ENCODE data around the gene IRX2.
A peak's percentile ranks its signal among the peaks of the same experiment; 100 is the strongest.

IRX2 gene

GRCh38 chr5:2750758-2751464 is 566 bp downstream of the IRX2 start:
- peaks cover 12% of the 10 kb centered on the region for H3K36me3 Mint-ChIP-seq
- no peak overlapping the region for H3K27ac Mint-ChIP-seq
- no peaks in the 10 kb centered on the region for H3K4me1 Mint-ChIP-seq
- no peak overlapping the region for H3K4me3 Mint-ChIP-seq
- no peak for DNase-seq
- peaks cover 7% of the 10 kb centered on the region for H3K9me3 Mint-ChIP-seq
- CTCF ChIA-PET = no interaction called here
- H3K27me3 Mint-ChIP-seq = peaks cover 79% of the 10 kb centered on the region

DNA sequence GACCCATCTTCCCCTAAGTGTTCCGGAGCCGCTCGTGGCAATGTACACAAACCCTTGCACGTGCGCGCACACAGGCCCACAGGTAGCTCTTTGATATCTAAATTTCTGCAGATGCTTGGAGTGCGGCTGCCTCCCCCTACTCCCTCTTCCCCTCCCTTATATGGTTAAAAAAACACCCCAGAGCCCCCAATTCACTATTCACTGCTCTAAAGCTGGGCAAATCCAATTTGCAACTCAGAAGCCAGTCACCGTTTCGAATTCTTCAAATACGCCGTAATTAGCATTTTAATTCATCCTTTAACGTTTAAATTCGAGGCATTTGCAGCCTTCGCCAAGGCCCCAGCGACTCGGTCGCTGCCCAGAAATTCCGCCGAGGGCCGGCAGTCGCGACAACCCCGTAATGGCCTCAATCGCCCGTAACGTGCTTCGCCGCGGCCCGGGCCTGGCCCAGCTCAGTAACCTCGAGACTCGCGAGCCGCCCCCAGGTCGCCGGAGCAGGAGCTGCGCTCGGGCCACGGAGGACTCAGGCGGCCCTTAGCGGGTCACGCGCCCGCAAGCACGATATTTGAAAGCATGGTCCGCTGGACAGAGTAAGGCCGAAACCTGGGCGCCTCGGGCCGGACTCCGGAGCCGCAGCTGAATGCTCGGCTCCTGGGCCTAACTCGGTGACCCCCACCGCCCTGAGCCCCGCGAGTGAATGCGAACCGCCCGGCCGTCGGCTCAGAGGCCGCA is 1.3 kb downstream of the IRX2 start:
- H3K4me3 Mint-ChIP-seq = peak overlapping the region; percentile 52
- H3K27me3 Mint-ChIP-seq = peaks cover 74% of the 10 kb centered on the region
- no peaks in the 10 kb centered on the region for H3K4me1 Mint-ChIP-seq
- H3K36me3 Mint-ChIP-seq = peaks cover 12% of the 10 kb centered on the region
- CTCF ChIA-PET = no interaction called here
- DNase-seq = no peak
- H3K27ac Mint-ChIP-seq = peak overlapping the region; percentile 73
- peaks cover 7% of the 10 kb centered on the region for H3K9me3 Mint-ChIP-seq

DNA sequence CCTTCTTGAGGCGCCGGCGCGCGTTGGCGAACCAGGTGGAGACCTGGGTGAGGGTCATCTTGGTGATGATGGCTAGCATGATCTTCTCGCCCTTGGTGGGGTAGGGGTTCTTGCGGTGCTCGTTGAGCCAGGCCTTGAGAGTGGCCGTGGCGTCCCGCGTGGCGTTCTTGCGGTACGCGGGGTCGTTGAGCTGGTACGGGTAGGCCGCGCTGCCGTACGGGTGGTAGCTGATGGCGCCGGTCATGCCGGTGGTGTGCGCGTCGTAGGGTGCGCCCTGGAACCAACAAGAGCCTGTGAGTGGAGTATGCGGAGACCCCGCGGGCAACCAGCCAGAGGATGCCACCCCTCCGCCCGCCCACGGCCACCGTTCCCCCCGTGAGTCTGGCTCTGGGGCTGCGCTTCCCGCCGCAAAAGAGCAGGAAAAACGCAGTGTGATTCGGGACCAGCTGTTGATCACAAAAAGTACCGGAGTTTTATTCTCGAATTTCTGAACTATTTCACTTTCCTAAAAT is 1.9 kb downstream of the IRX2 start:
- peaks cover 73% of the 10 kb centered on the region for H3K27me3 Mint-ChIP-seq
- CTCF ChIA-PET = no interaction called here
- peak overlapping the region; percentile 73 for H3K27ac Mint-ChIP-seq
- DNase-seq = no peak
- H3K9me3 Mint-ChIP-seq = peaks cover 7% of the 10 kb centered on the region
- H3K4me1 Mint-ChIP-seq = no peaks in the 10 kb centered on the region
- H3K4me3 Mint-ChIP-seq = peak overlapping the region; percentile 52
- peaks cover 12% of the 10 kb centered on the region for H3K36me3 Mint-ChIP-seq

GRCh38 chr5:2748861-2749513 is 2.5 kb downstream of the IRX2 start:
- Mint-ChIP-seq H3K9me3 (peaks cover 7% of the 10 kb centered on the region), H3K36me3 (peaks cover 9% of the 10 kb centered on the region), H3K4me3 (peak overlapping the region; percentile 31), H3K27ac (peak overlapping the region; percentile 37), H3K4me1 (no peaks in the 10 kb centered on the region), H3K27me3 (peaks cover 73% of the 10 kb centered on the region)
- CTCF ChIA-PET = interaction anchor here (0.6 kb wide), 1 partner anchor 854 kb away, joined by 3 read pairs; no protein-coding TSS in a partner anchor
- no peak for DNase-seq

GRCh38 chr5:2748179-2748860 is 3.2 kb downstream of the IRX2 start:
- CTCF ChIA-PET = interaction anchor here (0.6 kb wide), 1 partner anchor 854 kb away, joined by 3 read pairs; no protein-coding TSS in a partner anchor
- Mint-ChIP-seq H3K36me3 (peaks cover 9% of the 10 kb centered on the region), H3K4me1 (no peaks in the 10 kb centered on the region), H3K4me3 (no peak overlapping the region), H3K27me3 (peaks cover 73% of the 10 kb centered on the region), H3K27ac (no peak overlapping the region), H3K9me3 (peaks cover 7% of the 10 kb centered on the region)
- DNase-seq = no peak

DNA sequence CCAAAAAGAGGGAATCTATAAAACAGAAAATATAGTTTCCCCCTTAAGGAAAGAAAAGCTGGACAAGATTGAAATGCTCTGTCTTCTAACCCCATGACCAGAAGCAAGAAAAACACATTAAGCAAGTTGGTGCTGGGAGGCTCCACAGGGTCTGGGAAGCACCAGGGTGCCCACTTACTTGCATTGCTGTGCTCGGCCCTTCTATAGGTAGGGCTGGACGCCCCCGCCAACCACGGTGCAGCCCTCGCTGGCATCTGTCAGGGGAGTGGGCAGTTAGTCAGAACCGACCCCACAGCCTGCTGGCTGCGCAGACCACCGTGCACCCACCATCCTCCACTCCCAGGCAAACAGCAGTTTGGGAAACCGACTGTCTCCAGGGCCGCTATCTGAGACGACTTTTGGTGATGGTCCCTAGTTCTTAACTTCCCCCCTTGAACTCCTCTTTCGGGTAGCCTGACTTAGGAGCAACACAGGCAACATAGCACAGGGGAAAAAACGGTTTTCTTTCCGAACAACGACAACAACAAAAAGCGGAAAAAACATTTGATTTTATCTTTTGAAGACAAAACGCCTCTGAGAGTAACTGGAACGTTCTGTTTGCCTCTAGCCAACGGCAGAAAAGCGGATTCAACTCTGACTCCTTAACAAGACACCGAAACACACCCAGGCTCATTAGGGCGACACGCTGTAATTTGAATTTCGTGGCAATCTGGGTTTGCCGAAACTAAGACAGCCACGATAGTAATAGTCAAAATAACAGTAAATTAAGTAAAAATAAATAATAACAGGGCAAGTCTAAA is 3.9 kb downstream of the IRX2 start:
- Mint-ChIP-seq H3K4me3 (no peak overlapping the region), H3K9me3 (peaks cover 7% of the 10 kb centered on the region), H3K27me3 (peaks cover 73% of the 10 kb centered on the region), H3K36me3 (peaks cover 9% of the 10 kb centered on the region), H3K27ac (peak overlapping the region; percentile 68), H3K4me1 (no peaks in the 10 kb centered on the region)
- DNase-seq = no peak
- CTCF ChIA-PET = no interaction called here

GRCh38 chr5:2746561-2747032 is 4.9 kb downstream of the IRX2 start:
- Mint-ChIP-seq H3K4me3 (no peak overlapping the region), H3K27me3 (peaks cover 73% of the 10 kb centered on the region), H3K27ac (no peak overlapping the region), H3K4me1 (no peaks in the 10 kb centered on the region), H3K36me3 (peaks cover 7% of the 10 kb centered on the region), H3K9me3 (peaks cover 7% of the 10 kb centered on the region)
- CTCF ChIA-PET = no interaction called here
- DNase-seq = no peak

DNA sequence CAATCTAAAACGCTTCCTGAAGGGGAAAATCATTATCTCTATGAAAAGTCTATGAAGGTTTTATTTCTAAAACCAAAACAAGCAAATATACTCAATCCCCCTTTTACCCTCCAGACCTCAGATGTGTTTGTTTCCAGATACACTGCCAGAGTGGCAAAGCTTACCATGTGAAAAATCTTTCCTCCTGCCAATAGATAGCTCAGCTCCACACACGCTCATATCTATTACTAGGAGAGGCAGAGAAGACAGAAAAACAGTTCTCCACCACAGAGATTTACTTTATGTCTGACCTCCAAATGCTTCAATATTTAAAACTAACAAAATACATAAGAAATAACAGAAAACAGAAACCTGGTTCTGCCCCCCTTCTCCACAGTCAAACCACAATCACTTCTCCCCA is 7.0 kb downstream of the IRX2 start:
- Mint-ChIP-seq H3K9me3 (peaks cover 3% of the 10 kb centered on the region), H3K27ac (no peak overlapping the region), H3K4me3 (no peak overlapping the region), H3K4me1 (no peaks in the 10 kb centered on the region), H3K36me3 (peaks cover 3% of the 10 kb centered on the region), H3K27me3 (peaks cover 81% of the 10 kb centered on the region)
- CTCF ChIA-PET = no interaction called here
- DNase-seq = no peak

GRCh38 chr5:2742921-2743679 is 8.4 kb downstream of the IRX2 start:
- H3K27me3 Mint-ChIP-seq = peaks cover 86% of the 10 kb centered on the region
- H3K9me3 Mint-ChIP-seq = no peaks in the 10 kb centered on the region
- H3K4me1 Mint-ChIP-seq = no peaks in the 10 kb centered on the region
- H3K27ac Mint-ChIP-seq = no peak overlapping the region
- CTCF ChIA-PET = no interaction called here
- no peaks in the 10 kb centered on the region for H3K36me3 Mint-ChIP-seq
- H3K4me3 Mint-ChIP-seq = no peak overlapping the region
- DNase-seq = no peak

- Mint-ChIP-seq H3K36me3 (no peaks in the 10 kb centered on the region), H3K4me1 (no peaks in the 10 kb centered on the region), H3K27ac (no peak overlapping the region), H3K4me3 (no peak overlapping the region), H3K27me3 (peaks cover 88% of the 10 kb centered on the region), H3K9me3 (no peaks in the 10 kb centered on the region)
- DNase-seq = no peak
- CTCF ChIA-PET = no interaction called here
Measured at GRCh38 chr5:2741956-2742355, 9.5 kb downstream of the IRX2 start.

GRCh38 chr5:2740876-2741555 is 10.5 kb downstream of the IRX2 start:
- Mint-ChIP-seq H3K27me3 (peaks cover 86% of the 10 kb centered on the region), H3K4me3 (no peak overlapping the region), H3K27ac (no peak overlapping the region)

DNA sequence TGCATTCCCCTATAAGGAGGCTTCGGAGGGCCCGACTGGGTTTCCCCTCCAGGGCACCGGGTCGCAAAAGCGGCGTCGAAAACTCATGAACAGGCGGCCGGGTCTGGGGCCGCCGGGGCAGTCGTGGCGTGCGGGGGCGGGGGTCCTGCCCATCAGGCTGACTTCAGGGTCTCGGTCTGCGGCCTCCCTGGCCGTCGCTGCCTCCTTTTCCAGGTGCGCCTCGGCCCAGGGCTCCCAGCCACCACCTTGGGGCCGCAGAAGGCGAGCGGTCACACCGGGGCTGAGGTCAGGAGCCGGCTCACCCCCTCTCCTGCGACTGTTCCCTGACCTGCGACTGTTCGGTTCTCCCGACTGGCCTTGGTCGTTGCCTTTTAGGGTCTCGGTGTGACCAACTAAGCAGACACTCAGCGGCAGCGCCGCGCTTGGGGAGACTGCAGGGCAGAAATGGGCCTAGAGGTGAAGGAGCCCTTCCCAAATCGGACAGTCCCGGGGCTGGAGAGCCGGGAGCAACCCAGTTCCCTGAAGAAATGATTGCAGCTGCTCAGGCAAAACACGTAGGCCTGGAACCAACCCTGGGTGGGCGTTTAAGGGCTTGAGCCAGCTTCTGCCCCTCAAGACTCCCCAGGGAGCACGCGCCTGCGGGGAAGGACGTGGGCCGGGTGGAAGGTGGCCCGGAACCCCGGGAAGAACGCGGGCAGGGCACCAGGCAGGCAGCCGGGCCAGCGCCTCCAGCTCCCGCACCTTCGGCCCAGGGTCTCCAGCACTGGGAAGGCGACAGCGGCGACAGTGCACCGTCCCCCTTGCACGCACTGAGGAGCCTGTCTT is 11.2 kb downstream of the IRX2 start:
- peaks cover 86% of the 10 kb centered on the region for H3K27me3 Mint-ChIP-seq
- no peaks in the 10 kb centered on the region for H3K4me1 Mint-ChIP-seq
- no peak overlapping the region for H3K4me3 Mint-ChIP-seq
- CTCF ChIA-PET = no interaction called here
- no peaks in the 10 kb centered on the region for H3K9me3 Mint-ChIP-seq
- DNase-seq = no peak
- H3K36me3 Mint-ChIP-seq = no peaks in the 10 kb centered on the region
- H3K27ac Mint-ChIP-seq = no peak overlapping the region

More at GRCh38 chr5:2740876-2741555, 10.5 kb downstream of the IRX2 start:
- CTCF ChIA-PET = no interaction called here
- Mint-ChIP-seq H3K9me3 (no peaks in the 10 kb centered on the region), H3K36me3 (no peaks in the 10 kb centered on the region), H3K4me1 (no peaks in the 10 kb centered on the region)
- DNase-seq = no peak
